GM18520 (cell line): Measurements from ENCODE around the gene PALLD.

ENCODE experiments used
- ATAC-seq: cut with Tn5 transposase; IDR thresholded peaks from one replicate; pipeline ENCODE4 v1.9.1; 2021; ENCODE audit not compliant: unreplicated experiment

Gene PALLD

GRCh38 chr4:168864821-168865541 is 368.1 kb downstream of the PALLD start:
- ATAC-seq, result no peak

DNA sequence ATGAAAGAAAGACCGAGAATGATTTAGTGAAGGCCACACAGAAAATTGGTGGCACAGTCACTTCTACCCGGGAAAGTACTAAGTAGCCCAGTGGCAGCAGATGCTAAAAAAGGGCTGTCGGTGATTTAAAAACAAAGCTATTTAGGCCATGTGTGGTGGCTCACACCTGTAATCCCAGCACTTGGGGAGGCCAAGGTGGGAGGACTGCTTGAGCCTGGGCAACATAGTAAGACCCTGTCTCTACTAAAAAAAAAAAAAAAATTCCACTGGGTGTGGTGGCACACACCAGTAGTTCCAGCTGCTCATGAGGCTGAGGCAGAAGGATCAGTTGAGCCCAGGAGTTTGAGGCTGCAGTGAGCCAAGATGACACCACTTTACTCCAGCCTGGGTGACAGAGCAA is 369.0 kb downstream of the PALLD start:
- ATAC-seq, result no peak

- no peak for ATAC-seq
Measured at GRCh38 chr4:168866635-168867034, 369.8 kb downstream of the PALLD start.

DNA sequence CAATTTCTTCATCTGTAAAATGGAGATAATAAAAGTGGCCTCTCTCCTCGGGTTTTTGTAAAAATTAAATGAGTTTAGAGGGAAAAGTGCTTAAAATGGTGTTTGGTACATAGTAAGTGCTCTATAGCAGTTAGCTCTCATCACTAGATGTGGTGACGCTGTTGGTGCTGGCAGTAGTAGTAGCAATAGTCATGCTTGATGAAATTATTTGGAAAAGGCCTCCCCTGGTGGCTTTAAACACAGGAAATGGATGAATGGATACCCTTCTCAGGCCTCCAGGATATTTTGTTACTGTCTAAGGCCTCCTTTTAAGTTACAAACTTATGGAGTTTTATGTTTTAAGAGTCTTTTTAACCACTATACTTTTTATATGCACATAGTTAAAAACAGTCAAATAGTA is 370.3 kb downstream of the PALLD start:
- no peak for ATAC-seq

GRCh38 chr4:168868044-168868781 is 371.4 kb downstream of the PALLD start:
- ATAC-seq, result no peak

- no peak for ATAC-seq
Measured at GRCh38 chr4:168868802-168869201, 371.9 kb downstream of the PALLD start.

GRCh38 chr4:168870004-168870403 is 373.2 kb downstream of the PALLD start:
- no peak for ATAC-seq

GRCh38 chr4:168871632-168872031 is 374.8 kb downstream of the PALLD start:
- ATAC-seq, result no peak

- no peak for ATAC-seq
Measured at GRCh38 chr4:168874083-168874482, 377.2 kb downstream of the PALLD start.

DNA sequence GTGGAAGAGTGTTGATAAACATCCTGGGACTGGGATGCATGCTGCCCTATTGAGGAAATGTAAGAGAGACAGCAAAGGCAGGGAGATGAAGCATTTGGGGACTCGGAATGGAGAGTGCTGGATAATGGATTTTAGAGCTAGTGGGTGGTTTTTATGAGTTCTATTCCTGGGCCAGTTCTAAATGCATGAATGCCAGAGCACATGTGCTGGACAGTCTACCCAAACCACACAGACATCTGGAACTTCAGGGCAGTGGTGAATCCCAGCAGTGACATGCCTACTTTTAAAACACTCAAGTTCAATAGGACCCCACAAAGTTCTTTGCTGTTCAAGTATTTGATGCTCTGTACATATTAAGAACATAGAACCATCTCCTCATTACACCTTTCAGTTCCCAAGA is 379.3 kb downstream of the PALLD start:
- no peak for ATAC-seq

GRCh38 chr4:168877511-168878491 is 380.9 kb downstream of the PALLD start:
- ATAC-seq, result no peak

DNA sequence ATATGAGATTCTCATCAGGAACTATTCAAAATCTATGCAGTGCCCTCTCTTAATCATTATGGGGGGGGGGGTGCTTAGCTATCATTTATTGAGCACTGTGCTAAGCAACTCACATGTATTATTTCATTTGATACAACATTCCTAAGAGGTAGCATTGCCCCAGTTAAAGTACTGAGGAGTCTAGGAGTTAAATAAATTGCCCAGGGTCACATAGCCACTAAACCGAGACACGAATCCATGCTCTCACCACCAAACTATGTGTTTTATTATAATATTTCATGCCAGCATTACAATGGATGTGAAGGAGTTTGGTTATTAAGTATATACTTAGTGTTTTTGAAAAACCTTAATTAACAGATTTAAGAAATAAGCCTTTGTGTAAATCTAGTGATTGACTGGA is 381.8 kb downstream of the PALLD start:
- no peak for ATAC-seq

DNA sequence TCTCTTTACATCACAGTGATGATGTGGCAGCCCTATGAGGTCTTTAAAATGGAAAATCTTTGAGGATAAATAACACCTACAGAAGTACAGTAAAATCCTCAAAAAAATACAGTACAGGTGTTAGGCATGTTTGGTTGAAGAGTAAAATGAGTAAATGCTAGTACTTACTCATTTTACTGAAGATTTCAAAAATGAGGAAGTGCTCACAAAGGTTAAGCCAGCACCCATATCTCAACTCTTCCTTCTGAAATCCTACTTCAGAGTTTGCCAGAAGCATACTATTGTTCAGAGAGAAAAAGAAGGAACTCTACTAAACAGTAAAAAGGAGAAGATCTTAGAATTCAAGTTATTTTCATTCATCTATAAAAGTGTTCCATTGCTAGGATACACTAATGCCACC is 382.3 kb downstream of the PALLD start:
- no peak for ATAC-seq

DNA sequence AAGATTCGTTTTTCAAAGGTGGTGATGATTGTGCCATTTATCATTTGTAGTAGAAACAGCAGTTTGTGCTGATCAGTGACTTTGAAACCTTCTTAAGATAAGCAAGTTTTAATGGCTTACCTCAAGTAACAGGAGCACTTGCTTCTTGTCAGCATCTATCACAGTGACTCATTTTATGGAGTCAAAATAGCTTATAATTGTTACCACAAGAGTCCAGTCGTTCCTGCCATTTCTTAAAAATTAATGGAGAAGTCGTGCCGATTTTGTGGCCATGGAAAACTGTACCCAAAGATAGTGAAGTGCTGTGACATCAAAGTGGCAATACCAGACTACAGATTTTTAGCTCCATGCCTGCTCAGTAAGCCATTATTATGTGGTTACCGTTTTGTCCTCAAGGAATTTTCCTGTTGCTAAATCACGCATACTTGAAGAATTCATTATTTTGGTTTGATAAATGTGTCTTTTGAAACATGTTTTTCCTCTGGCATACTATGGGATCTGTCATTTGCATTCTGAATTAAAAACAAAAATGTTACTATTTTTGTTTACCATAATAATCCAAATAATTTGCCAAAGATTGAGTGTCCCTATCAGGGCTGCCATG is 383.3 kb downstream of the PALLD start:
- ATAC-seq, result no peak

DNA sequence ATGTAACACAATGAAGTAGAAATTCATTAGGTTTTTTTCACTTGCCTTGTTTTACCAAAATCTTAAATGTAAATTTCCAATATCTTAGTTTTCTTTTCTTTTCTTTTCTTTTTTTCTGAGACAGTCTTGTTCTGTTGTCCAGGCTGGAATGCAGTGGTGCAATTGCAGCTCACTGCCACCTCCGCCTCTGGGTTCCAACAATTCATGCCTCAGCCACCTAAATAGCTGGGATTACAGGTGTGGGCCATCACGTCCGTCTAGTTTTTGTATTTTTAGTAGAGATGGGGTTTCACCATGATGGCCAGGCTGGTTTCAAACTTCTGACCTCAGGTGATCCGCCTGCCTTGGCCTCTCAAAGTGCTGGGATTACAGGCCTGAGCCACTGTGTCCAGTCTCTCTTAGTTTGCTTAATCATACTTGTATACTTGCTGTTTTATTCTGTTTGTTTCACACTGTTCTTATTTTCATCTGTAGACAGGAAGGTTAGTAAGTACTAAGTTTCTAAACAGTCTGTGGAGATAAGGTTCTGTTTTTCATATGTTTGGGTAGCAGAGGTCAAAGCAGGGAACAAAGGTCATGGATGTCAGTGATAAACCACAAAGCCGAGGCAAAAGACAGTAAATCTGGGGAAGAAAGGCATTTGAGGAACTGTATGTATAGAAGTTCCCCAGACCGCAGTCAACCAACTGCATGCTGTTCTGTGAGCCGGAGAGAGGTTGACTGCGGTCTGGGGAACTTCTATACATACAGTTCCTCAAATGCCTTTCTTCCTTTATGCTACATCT is 384.2 kb downstream of the PALLD start:
- ATAC-seq, result no peak

DNA sequence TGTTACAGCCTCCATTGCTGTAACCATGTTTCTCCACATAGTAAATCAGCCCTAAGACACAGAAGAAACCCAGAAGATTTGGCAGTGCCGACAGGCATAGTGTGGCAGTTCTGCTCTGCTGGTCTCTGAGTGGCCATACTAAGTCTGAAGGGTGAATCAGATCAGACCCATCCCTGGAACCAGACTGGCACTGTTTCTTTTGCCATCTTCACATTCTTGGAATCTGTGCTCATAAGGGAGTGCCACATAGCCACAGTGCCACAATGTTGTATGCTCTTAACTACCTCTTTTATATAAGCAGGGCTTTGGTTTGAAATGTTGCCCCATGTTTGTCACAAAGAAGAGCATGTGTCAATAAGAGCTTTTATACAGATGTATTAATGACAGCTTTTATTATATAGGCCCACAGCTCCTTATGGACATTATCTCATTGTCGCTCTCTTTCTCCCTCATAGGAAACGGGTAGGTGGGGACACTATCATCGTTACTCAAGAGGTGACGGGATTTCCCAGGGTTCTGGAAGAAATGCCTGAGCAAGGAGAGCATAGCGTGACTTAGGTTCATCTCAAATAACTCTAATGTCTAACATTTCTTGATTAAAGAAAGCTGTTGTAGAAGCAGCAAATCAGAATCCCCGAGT is 385.0 kb downstream of the PALLD start:
- ATAC-seq, result no peak

DNA sequence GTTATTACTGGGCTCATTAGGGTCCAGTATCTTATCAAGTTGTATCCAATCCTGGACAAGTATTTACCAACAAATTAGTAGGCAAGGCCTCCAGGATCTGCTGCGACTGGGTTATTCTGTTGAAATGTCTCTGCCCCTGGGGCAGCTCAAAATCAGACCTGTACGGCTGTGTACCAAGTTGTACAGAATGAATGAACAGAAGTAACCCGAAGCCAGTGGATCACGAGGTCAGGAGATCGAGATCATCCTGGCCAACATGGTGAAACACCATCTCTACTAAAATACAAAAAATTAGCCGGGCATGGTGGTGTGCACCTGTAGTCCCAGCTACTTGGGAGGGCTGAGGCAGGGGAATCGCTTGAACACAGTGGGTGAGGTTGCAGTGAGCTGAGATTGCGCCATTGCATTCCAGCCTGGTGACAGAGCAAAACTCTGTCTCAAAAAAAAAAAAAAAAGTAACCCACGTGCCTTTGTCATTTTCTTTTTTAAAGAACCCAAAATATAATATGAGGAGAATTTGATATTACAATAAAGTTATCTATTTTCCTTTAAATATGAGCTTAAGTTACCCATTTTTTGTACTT is 385.9 kb downstream of the PALLD start:
- no peak for ATAC-seq

DNA sequence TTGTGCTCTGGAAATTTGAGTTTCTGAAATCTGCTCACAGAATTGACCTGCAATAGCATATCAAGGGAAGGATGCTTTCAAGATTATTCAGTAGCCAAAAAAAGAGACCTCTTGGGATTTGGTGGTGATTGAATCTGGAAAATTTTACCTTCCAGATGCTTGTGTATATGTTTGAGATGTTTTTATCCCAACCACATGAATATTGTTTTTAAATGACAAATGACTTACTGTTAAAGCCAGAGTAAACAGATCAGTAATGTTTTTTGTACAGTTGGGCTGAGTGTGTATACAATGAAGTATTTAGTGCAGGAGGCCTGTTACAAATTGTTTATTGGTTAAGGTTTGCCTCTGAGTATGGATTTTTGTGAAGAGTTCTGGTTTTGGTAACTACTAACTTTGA is 386.7 kb downstream of the PALLD start:
- ATAC-seq, result no peak
